GM21528 (cell line): ENCODE measurements around the gene WDR7.

ENCODE experiments used
- ATAC-seq: cut with Tn5 transposase; IDR thresholded peaks from one replicate; pipeline ENCODE4 v1.9.1; 2021; ENCODE audit warnings: mild to moderate bottlenecking, moderate library complexity; ENCODE audit not compliant: unreplicated experiment, low FRiP score

WDR7 gene

DNA sequence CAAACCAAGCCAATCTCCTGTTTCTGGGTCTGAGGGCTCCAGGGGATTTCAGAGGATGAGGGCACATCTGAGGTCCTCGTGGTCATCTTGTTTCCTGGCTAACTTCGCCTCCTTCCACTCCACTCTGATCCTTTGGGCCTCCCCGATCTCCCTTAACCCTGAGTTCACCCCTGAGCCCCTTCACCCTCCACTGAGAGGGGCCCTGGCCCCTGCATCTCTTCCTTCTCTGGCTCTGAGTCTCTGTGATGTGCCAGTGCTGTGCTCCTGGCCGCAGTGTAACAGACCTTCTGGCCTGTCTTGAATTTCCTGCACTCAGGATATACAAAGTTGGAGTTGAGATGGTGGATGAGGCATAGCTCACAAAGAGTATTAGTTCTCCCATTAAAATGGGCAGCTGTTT lies 411.0 kb downstream of the WDR7 start:
- ATAC-seq, result no peak

DNA sequence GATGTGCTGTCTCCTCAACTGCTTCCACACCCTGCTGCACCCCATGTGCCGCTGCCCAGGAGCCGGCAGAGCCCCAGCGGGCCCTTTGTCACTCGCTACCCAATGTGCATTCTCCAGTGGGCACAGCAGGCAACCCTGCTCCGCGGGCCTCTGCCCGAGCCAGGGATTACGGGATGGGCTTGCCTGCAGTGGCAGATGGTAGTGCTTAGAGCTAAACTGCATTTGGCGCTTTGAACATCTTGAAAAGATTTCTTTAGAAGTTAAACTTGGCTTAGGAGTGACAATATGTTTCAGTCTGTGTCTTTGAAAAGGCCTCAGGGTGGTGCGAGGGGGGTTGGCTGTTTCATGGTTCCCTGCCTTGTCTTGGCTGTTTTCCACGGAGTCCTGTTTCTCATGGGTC lies 411.7 kb downstream of the WDR7 start:
- ATAC-seq, result no peak

DNA sequence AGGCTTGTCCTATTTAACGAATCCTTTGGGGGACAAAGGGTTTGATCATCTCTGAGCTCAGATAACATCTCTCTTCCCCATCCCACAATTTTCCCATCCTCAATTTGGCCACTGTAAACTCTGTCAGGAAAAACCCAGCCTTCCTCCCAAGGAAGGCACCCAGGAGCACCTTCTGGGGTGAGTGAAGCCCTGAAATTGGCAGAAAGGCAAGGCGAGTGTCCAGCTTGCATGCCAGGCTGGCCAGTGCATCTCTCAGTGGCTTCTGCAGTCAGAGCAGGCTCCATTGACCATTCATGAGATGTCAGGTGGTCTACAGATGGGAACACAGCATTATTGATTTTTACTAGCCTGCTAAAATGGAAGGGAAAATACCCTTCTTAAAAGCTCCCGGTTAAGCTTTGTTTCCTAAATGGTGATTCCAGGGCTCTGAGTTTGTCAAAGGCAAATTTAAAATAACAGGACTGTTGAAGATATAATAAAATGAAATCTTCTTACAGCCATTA lies 412.5 kb downstream of the WDR7 start:
- ATAC-seq, result no peak

DNA sequence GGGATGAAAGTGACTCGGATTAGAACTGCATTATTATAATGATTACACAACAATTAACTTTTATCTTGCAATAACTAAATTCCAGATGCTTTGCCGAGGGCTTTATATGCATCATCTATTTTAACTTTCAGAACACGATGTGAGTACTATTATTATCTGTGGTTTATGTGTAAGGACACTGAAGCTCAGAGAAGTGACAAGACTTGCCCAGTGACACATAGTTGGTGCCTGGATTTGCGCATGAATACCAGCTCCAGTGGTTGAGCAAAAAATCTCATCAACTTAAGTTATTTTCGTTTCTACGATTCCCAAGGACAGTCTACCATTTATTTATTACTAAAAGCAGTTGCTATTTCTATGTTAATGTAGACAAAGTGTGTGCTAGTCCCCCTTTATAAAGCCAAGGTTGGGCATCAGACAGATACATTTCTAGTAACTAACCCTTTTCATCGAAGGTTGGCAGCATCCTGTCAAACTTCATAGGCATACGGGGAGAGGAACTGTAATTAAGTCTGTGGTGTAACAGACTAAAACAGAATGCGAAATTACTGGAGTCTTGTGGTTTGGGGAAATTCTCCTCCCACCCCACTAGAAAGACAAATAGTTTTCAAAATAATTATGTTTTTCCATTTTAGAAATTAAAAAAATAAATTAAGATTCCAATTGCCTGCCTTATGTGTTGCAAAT lies 422.5 kb downstream of the WDR7 start:
- no peak for ATAC-seq

DNA sequence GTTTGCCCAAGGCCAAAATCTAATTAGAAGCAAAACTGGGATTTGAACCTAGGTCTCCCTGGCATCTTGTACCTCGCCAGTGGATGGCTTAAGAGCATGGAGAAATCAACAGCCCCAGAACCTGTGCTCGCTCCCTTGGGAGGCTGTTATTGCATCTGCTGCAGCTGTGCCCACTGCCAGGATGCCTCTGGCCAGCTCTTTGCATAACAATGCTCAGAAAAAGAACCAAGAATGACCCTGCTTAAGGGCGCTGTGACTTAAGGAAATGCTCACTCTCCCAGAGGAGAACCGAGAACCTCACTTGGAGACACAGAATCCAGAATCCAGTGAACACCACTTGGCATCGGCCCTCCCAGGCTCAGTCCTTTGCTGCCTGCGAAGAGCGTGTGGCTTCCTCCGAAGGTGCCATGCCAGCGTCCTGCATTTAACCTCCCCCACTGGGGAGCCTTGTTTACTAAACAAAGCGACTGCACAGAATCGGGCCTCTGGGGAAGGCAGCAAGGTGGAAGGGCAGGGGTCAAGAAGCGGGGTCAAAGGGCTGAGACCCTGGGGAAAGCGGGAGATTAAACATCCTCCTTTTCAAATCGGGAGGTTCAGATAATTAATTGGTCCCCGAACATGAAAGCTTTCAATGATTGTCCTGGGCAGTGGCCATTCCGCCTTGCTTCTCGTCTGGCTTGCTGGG lies 424.7 kb downstream of the WDR7 start:
- no peak for ATAC-seq

DNA sequence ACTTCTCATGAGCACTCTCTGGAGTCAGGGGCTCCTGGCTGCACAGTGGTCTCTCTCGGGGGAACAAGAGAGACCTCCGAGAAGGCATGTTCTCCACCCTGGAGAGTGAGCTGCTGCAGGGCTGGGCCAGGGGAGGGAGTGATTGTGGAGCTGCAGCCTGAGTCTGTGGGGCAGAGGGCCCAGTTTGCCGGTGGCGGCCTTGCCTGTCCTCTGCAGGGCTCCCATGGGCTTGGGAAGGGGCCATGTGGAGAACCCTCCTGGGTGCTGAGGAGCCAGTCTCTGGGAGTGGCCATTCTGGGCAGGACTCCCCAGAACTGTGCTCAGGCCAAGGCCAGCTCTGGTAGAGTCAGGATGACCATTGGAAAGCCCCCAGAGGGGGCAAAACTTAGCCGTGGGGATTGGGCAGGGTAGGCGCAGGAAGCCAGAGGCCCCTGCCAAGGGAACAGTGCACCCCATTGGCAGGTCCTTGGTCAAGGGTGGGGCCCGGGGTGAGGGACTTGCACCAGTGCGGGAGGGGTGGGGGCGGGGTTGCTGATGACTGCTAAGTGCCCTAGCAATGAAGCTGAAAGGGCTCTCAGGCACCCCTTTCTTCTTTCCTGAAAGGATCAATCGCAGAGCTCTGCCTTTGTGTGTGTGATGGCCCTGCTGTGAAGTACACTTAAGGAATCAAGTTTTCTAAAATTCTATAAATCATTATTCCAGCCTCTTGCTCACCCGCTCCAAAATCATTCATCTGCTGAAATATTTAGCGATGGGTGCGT lies 426.0 kb downstream of the WDR7 start:
- no peak for ATAC-seq

DNA sequence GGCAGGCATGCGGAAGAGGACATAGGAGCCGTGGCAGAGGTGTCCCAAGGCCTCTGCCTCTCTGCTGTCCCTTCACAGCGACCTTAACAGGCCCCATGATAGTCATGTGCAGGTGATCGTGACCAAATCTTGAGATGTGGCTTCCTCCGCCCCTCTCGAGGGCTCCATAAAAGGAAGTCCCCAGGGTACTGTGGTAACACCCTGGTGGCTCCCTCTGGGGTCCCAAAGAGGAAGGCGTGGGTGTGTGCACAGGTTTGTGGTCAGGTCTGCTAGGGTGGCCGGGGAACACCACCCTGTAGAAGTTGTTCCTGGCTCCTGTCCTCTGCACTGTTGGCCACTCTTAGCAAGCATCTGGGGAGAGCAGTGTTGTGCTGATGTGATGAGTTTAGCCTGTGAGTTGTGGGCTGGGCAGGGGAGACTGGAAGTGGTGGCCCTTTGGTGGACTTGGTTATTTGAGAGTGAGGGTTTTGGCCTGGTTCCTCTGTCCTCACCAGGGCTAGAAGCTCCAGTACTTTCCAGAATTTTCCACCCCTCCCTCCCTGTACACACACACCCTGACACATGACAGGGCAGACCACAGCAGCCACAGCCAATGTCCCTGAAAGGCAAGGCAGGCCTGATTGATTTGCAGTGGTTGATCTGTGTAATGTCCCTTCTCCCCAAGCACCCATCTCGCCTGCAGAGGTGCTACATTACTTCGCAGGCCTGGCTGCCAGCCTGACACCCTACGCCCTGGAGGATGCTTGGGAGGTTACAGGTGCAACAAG lies 426.8 kb downstream of the WDR7 start:
- peak; percentile 91 for ATAC-seq

DNA sequence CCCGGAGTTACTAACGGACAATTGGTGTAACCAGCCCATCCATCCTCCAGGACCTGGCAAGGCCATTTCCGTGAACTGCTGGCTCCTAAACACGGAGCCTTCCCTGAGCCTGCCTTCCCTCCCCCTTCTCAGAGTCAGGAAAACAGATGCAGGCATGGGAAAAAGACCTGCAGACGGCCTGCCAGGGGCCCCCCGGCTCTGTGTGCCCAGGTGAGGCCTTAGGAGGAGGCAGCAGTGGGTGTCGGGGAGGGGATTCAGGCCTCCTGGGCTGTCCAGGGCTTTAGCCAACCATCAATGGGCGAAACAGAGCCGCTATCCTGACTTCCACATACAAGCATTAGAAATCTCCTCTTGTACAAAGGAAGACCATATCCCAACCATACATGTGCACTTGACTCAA lies 427.5 kb downstream of the WDR7 start:
- ATAC-seq, result no peak

DNA sequence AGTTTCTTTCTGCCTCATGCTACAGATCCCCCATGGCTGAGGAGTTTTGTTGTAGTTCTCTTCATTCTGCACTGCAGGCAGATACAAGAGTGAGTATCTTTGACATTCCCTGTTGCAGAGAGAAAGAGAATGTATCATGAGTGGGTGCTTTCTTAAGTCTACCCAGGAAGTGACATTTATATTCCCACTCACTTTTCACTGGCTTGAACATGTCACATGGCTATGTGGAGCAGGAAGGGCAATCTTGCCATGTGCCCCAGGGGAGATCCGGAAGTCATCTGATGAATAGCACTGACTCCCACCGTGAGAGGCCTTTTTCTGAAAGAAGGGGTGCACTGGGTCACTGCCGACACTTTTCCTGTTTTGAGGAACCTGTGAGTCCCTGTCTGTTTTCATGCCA lies 429.3 kb downstream of the WDR7 start:
- ATAC-seq, result no peak

DNA sequence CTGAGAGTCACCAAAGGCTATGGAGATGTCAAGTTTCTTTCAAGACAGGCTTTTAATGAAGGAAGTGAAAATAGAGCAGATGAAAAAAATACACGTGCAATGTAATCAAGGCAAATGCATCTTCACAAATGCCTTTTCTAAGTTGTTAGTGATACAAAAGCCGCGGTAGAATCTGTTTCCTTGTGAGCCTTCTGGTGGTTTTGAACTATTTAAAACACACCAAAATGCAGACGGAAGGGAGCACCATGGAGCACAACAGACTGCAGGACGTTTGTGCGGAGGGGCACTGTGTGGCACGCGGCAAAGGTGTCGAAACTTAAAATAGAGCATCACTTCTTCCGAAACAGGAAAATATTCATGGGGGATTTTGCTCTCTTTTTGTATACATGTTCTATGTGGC lies 430.7 kb downstream of the WDR7 start:
- ATAC-seq, result no peak

DNA sequence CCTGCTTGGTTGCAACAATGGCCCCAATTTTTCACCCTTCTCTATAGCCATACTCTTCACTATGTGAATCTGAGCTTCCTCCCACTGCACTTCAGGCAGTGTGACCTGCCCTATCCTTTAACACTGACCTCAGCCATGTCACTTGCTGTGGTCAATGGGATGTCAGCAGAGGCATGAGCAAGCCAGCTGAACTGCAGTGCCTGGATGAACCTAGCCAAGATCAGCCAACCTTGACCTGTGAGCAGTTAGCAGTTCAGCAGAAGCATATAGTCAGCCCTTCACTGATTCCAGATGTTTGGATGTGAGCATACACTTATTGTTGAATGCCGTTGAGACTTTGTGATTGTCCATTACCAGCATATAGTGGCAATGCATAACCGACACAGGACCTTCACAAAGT lies 432.3 kb downstream of the WDR7 start:
- ATAC-seq, result no peak

DNA sequence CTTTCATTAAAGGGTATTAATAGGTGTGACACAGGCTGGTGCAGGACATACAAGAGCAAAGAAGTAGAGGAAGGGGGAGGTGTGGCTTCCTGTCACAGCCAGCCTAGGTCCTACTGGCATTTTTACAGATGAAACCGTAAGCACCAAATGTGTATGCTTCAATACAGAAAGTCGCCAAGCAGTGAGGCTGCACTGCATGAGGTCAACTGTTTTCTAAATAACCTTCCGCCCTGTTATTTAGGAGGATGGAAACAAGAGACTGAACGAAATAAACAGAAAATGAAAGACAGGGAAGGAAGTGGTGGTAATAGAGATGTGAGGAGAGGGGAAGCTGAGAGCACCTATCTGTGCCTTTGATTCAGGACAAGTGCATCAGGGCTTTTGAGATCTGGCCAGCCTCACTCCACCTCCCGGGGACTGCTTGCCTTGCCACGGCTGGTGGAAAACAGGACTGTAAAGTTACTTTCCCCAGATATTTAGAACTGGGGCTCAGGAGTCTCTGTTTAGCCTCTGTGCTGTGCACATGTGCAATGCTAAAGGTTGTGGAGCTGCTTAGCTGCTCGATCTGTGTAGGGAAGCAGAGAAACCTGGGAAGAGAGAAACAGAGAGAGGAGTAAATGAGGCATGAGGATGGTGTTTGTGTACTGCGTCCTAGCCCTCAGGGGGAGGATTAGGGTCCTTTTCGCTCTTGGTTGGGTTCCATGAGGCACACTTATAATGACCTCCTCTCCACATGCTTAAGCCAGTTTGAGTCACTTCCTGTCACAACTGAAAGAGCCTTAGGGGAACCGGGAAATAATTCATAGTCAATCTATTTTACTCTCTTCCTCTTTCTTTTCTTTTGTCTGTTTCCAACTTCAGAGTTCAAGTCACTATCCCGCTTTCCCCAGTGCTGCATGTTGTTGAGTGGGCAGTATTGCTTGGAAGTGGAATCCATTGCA lies 433.4 kb downstream of the WDR7 start:
- peak; percentile 78 for ATAC-seq

DNA sequence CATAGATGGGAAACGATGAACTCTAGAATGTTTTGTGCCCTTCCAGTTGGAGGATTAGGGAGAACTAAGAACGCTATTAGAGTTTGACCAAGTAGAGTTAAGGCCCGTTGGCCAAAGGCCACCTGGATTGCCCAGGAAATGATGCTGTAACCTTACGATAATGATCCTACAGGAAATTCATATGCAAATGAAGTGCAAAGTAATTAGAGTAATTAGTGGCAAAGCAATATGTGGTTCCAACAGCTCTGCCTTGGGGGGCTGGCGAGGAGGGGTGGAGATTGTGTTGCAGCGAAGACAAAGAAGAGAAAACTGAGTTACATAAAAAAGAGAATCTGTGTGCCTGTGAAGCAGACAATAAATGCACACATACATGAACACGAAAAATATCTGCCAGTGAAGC lies 434.2 kb downstream of the WDR7 start:
- no peak for ATAC-seq

DNA sequence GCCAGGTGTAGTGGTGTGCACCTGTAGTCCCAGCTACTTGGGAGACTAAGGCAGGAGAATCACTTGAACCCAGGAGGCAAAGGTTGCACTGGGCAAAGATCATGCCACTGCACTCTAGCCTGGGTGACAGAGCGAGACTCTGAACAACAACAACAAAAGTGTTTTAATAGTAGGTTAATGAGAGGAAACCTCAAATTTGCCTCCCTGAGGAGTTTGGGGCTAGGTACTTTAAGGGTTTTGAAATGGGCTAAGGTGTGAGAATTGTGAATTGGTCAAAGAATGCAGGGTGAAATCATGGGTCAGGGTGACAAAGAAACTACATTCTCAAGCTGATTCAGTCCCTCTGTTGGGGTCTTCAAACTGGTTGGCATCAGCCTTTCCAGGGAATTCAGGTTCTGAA lies 435.0 kb downstream of the WDR7 start:
- ATAC-seq, result no peak
